LHCN-M2 (cell line): ENCODE results near the gene MRS2. TPM values are rescaled to one million over a fixed set of nuclear protein-coding genes. Genes with fewer than 3 reads are reported as not detected.
"Not testable (repeated sequence)": the region's sequence is repeated elsewhere in the genome, so short reads cannot be mapped to it uniquely, and the experiment has no call there.

Experiments used
- DNase-seq: peaks from one replicate; pipeline ENCODE4 v3.0.0-alpha.2; 2012; ENCODE audit warnings: low read depth
- total RNA-seq: library from RNA; depleted of rRNA; stranded (reverse); fragments of >200 nt; gene quantifications from 2 replicates; pipeline ENCODE4 v1.2.3, GENCODE V29; 2014

Gene MRS2
- total RNA-seq, 1 experiment from 2014 or later: 25.4 TPM

- DNase-seq: no peak
Observed at GRCh38 chr6:24385536-24386269, 17.0 kb upstream of the MRS2 start.

- no peak for DNase-seq
Observed at GRCh38 chr6:24387818-24388217, 14.9 kb upstream of the MRS2 start.

- DNase-seq: no peak
Observed at GRCh38 chr6:24391208-24391607, 11.5 kb upstream of the MRS2 start.

GRCh38 chr6:24391756-24392405 is 10.9 kb upstream of the MRS2 start:
- no peak for DNase-seq

- DNase-seq: no peak
Observed at GRCh38 chr6:24394061-24394779, 8.5 kb upstream of the MRS2 start.

GRCh38 chr6:24394780-24395437 is 7.8 kb upstream of the MRS2 start:
- DNase-seq: peak; percentile 85

- no peak for DNase-seq
Observed at GRCh38 chr6:24396824-24397223, 5.9 kb upstream of the MRS2 start.

GRCh38 chr6:24397631-24398030 is 5.1 kb upstream of the MRS2 start:
- DNase-seq: no peak

- not testable (repeated sequence) for DNase-seq
Observed at GRCh38 chr6:24400045-24401039, 2.4 kb upstream of the MRS2 start.

- DNase-seq: no peak
Observed at GRCh38 chr6:24401458-24401857, 1.3 kb upstream of the MRS2 start.

GRCh38 chr6:24403501-24403824 is 727 bp downstream of the MRS2 start:
- DNase-seq: no peak

- DNase-seq: no peak
Observed at GRCh38 chr6:24405262-24405661, 2.5 kb downstream of the MRS2 start.

GRCh38 chr6:24408719-24409410 is 6.1 kb downstream of the MRS2 start:
- DNase-seq: no peak

- DNase-seq: no peak
Observed at GRCh38 chr6:24410622-24411021, 7.9 kb downstream of the MRS2 start.

GRCh38 chr6:24412294-24412693 is 9.6 kb downstream of the MRS2 start:
- no peak for DNase-seq

- not testable (repeated sequence) for DNase-seq
Observed at GRCh38 chr6:24414531-24414930, 11.8 kb downstream of the MRS2 start.

- DNase-seq: no peak
Observed at GRCh38 chr6:24415753-24416152, 13.0 kb downstream of the MRS2 start.

GRCh38 chr6:24419526-24419925 is 16.8 kb downstream of the MRS2 start:
- no peak for DNase-seq

- no peak for DNase-seq
Observed at GRCh38 chr6:24425091-24425490, 22.4 kb downstream of the MRS2 start.

GRCh38 chr6:24426729-24427446 is 24.2 kb downstream of the MRS2 start:
- no peak for DNase-seq
